HG03025 (cell line): Measurements from ENCODE around the gene ZCCHC2.

ENCODE experiments used
- ATAC-seq: cut with Tn5 transposase; IDR thresholded peaks from one replicate; pipeline ENCODE4 v1.9.1; 2021; ENCODE audit warnings: mild to moderate bottlenecking, moderate library complexity; ENCODE audit not compliant: unreplicated experiment, low FRiP score

ZCCHC2 gene

GRCh38 chr18:62574776-62575175 lies 52.0 kb downstream of the ZCCHC2 start:
- ATAC-seq: no peak

GRCh38 chr18:62576271-62576670 lies 53.4 kb downstream of the ZCCHC2 start:
- ATAC-seq: no peak

DNA sequence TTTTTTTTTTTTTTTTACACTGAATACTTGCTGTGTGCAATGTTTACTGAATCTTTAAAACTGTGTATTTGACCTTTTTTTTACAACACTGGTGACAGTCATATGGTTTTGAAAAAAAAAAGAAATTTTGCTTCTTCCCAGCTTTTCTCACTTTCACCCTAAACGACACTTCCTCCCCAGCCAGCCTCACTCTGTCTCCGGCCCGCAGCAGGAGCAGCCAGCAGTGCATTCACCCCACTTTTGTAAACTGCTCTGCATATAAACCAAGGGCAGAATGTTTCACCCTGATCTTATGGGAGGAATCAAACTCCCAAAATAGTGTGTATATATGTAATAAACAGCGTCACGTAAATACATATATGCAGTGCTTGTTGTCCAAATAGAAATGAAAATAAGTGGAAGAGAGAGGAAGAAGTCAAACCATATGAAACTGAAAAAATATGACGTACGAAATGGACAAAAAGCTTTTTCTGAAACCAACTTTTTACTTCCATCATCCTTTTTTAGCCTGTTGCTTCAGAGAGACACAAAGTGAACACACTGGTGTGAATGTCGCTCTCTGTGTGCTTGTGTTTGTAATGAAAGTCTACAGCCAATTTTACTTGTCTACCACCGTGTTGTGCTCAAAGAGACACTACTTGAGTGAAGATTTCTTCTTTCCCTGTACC lies 54.2 kb downstream of the ZCCHC2 start:
- peak; percentile 70 for ATAC-seq

GRCh38 chr18:62577765-62578164 lies 54.9 kb downstream of the ZCCHC2 start:
- ATAC-seq: no peak

DNA sequence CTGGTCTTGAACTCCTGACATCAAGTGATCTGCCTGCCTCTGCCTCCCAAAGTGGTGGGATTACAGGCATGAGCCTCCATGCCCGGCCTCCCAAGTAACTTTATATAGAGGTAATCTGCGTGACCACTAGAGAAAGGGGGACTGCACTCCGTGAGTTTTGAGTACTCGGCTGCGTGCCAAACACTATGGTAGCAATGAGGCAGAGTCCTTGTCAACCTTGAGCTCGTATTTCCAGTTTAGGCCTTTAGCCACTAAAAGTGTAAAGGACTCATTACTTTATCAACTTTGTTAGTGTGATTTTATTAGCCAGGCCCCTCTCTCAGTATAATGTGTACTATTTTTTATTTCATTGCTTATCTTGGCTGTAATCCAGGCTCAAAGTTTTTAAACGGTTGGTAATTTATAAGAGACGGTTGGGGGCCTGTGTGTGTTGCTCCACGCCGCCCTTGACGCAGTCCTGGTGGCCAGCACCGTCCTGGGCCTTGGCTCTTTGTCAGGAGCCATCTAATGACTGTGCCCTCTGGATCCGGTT lies 56.2 kb downstream of the ZCCHC2 start:
- ATAC-seq: no peak

- no peak for ATAC-seq
Observed at GRCh38 chr18:62583376-62583775, 60.6 kb downstream of the ZCCHC2 start.

- ATAC-seq: peak; percentile 66
Observed at GRCh38 chr18:62584241-62585120, 61.7 kb downstream of the ZCCHC2 start.

GRCh38 chr18:62585274-62586150 lies 62.7 kb downstream of the ZCCHC2 start:
- ATAC-seq: peak; percentile 31

DNA sequence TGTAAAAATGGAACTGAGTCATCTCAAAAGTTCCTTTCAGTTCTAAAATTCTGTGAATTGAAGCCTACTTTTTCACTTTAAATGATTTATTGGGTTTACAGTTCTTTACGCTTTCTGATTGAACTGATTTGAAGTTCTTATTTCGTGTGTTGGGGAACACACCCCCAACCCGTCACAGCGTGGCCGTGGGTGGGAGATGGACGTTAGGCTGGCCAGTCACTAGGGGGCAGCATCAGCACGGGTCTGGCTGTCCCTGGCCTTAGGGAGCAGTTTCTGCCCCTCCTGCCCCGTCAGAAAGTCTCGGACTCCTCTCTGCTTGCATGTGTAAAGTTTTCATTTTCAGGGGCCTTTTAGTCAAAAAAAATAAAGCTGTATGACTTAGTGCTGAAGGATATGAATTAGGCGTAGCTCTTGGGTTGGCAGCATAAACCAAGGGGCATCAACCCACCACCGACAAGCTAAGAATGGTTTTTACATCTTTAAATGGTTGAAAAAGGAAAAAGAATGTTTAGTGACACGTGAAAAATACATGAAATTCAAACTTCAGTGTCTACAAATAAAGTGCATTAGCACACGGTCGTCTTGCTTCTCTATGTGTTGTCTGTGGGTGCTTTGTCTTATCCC lies 63.4 kb downstream of the ZCCHC2 start:
- ATAC-seq: peak; percentile 65

DNA sequence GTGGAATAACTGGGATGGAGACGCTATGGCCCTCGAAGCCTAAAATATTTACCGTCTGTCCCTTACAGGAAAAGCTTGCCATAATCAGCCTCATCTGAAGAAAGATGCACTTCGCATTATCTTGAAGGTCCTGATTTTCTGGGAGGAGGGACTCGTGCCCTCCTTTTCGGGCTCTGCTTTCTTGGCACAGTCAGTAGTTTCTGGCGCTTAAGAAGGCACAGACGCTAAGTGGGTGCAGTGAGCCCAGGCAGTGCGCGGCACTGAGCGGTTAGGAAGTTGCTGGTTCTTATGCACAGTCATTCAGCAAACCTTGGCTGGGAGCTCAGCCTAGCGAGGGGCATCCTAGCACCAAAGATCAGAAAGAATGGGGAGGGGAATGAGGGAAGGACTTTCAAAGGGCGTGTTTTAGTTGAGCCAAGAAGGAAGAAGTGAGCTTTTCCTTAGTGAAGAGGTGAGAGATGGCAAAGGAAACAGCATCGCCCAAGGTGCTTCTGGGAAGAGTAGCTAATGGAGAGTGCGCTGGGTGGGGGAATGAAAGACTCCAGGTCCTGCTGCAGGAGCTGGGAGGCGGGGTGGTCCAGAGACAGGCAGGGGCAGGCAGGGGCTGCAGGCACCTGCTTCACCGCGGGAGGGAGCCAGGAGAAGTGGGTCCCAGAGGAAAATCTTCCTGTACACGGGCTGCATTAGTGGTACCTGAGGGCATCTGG lies 64.1 kb downstream of the ZCCHC2 start:
- ATAC-seq: no peak

GRCh38 chr18:62587689-62588088 lies 64.9 kb downstream of the ZCCHC2 start:
- no peak for ATAC-seq

DNA sequence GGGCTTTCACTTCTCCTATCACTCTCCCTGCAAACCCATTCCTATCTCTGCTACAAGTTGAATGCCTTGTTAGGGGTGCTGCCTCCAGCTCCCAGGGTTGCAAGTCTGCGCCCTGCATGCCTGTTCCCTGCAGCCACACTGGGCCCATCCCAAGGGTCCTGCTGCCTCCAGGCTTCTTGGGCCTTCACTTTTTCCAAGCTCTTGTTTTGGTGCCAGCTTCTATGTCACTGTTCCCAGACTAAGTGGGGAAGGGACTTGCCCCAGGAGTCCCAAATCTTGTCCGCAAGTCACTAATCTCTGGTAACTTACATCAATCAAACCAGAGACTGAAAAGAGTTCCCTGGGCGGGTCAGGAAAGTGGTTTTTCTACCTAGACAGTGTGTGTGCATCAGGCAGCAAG lies 65.4 kb downstream of the ZCCHC2 start:
- no peak for ATAC-seq

DNA sequence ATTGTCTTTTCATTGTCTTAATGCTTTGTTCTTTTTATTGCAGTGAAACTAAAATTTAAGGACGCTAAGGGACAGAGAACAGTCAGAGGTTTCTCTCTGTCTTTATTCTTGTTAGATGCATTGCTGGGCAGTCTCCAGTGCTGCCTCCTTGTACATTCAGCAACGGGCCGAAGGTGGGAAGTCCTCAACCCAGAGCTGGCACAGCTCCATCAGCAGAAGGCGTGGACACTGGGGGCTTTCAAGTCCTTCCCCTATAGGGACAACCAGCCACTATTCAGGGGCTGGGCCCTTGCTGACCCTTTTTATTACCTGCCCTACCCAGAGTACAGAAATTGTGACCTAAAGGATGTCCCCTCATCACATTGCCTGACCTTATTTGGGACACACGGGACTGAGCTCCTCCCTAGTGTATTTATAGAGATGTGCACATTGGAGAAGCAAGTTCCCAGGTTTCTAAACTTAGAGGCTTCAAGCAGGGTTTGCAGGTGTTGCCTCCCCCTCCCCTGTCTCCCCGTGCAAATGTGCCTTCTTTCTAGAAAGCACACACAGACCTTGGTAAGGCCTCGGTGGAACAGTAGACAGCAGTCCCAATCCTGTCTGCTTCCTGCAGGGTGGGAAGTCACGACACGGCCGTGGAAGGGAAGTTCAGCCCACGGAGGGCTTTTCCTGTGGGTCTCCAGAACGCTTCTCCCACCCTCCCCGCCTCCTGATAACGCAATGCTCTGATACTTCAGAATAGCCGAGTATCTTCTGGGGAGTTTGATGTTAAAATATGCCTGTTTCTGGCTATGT lies 68.2 kb downstream of the ZCCHC2 start:
- no peak for ATAC-seq

DNA sequence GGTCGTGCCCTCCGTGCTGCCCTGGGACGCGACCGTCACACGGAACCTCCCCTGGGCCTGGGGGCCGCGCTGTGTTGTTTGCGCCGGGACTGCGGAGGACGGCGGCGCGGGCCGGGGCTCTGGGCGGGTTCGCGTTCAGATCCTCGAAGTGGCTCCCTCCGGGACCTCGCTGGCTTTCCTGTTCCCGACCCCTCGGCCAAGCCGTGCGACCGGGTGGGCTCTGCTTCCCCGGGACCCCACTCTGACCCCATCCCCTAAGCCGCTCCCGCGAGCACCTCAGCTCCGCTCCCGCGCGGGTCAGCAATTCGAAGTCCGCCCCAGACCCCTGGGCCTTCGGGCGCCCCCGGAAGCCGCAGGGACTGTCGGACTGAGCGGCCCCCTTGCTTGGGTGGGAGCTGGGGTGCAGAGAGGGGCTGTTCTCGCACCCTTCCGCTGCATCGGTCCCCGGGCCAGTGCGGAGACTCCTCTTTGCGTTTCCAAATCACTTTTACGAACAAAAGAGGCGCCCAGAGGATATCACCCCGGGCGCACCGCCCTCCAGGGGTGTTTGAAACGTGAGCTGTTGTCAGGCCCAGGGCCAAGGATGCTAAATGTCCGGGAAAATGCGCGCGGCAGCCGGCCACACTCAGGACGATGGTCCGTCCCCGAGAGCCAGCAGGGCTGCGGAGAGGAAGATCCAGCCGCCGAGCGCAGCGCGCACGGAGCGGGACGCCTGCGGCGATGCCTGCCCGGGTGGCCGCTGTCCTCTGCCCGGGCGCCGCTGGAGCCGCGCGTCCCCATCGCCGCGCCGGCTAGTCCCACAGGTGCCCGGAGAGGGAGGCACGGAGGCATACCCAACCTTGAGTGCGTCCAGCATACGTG lies 73.5 kb downstream of the ZCCHC2 start:
- ATAC-seq: no peak

DNA sequence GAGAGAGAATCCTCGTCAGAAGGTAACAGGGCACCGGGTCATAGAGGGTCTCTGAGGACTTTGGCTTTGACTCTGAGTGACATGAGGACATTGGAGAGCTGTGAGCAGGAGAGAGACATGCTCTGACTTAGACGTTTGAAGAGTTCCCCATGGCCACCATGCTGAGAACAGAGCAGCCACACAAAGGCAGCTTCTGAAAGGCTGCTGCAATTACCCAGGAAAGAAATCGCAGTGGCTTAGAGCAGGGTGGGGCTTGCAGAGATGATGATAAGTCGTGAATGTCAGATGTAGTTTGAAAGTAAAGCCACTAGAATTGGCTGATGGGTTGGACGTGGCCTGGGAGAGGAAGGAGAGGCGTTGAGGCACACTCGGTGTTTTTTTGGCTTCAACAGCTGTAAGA lies 79.0 kb downstream of the ZCCHC2 start:
- no peak for ATAC-seq

DNA sequence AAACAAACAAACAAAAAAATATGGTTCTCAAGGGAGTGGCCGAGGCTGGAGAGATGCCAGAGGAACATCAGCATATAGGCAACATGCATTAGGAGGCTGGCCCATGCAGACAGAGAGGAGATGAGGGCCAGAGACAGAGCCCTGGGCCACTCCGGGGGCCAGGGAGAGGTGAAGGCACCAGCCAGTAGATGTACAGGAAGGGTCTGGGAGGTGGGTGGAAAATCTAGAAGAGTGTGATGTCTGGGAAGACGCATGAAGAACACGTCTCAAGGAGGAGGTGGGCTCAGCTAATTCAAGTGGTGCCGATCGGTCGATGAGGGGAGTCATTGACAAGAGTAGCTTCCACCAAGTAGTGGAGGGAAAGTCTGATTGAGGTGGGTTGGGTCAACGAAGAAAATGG lies 79.9 kb downstream of the ZCCHC2 start:
- no peak for ATAC-seq

DNA sequence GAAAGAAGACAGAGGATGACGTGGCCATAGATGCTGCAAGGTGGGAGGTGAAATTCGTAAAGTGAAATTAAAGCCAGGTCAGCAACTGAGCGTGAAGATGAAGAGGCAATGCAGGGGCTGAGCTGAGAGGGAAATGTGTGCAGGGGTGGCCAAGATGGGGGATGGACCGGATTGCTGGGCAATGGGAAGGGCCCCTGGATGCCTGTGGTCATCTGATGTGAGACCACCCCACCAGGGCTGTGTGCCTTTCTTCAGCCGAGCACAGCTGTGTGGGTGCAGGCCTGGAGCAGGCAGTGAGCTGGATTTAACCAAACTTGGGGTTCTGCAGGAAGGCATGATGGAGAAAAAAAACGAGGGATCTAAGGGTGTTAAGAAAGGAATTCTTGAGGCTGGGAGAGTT lies 80.4 kb downstream of the ZCCHC2 start:
- no peak for ATAC-seq

DNA sequence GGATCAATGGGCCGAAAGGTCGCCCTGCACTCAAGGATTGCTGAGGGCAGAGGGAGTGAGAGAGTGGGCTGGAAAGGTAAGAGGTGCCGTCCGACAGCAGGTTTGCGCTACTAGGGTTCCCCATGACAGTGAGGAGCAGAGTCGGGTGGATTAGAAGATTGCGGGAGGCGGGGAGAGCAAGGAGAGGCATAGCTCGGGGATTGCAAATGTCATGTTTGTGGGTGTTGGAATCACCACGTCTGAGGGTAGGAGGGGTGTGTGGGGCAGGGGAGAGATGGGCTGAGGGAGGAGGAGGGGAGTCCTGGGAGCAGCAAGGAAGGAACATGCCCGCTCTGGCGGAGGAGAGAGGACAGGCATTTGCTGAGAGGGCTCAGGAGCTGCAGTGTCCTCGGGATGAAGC lies 81.2 kb downstream of the ZCCHC2 start:
- no peak for ATAC-seq
